ENCODE results near the gene KRT84.

Gene KRT84

DNA sequence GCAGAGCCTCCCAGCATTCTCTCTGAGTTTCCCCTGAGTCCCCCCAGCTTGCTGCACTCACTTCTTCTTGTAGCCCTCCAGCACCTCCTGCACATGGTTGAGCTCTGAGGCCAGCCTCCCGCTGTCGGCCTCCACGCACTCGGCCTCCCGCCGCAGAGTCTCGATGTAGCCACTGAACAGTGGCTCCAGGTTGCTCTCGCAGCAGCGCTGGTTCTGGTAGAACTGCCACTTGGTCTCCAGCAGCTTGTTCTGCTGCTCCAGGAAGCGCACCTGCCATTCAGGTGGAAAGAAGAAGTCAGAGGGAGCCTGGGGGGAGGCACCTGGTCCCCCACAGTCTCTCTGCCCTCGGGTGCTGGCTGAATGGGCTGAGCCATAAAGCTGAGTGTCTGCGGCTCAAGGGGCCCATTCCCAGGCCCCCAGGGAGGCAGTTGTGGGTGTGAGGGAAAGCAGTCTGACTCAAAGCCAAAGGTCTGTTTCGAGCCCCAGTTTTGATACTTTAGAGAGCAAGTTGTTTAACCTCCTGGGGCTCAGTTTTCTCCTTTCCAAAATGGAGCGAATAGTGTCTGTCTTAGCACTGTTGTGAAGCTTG, 20.5 kb downstream of the KRT84 start:
- no peak overlapping the region for H3K27ac ChIP-seq
- no peak overlapping the region for H3K4me2 ChIP-seq (ENCODE audit: low read length)
- no peaks in the 10 kb centered on the region for H3K36me3 ChIP-seq (ENCODE audit: control insufficient read depth, insufficient read depth, low read length)
- TF ChIP-seq, protein P1, sequence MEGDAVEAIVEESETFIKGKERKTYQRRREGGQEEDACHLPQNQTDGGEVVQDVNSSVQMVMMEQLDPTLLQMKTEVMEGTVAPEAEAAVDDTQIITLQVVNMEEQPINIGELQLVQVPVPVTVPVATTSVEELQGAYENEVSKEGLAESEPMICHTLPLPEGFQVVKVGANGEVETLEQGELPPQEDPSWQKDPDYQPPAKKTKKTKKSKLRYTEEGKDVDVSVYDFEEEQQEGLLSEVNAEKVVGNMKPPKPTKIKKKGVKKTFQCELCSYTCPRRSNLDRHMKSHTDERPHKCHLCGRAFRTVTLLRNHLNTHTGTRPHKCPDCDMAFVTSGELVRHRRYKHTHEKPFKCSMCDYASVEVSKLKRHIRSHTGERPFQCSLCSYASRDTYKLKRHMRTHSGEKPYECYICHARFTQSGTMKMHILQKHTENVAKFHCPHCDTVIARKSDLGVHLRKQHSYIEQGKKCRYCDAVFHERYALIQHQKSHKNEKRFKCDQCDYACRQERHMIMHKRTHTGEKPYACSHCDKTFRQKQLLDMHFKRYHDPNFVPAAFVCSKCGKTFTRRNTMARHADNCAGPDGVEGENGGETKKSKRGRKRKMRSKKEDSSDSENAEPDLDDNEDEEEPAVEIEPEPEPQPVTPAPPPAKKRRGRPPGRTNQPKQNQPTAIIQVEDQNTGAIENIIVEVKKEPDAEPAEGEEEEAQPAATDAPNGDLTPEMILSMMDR (IDR thresholded peaks at IDR 0.05) = no peak
- H3K4me1 ChIP-seq = no peaks in the 10 kb centered on the region
- no peaks in the 10 kb centered on the region for H3K9me3 ChIP-seq (ENCODE audit: control insufficient read depth, low read length)
- no peak overlapping the region for H2AFZ ChIP-seq
- H3K27me3 ChIP-seq (ENCODE audit: control insufficient read depth, insufficient read depth, low read length) = no peaks in the 10 kb centered on the region
- H3K4me3 ChIP-seq (ENCODE audit: low read depth, low read length) = no peak overlapping the region
- H3K9ac ChIP-seq = no peak overlapping the region
- H3K79me2 ChIP-seq = no peaks in the 10 kb centered on the region

DNA sequence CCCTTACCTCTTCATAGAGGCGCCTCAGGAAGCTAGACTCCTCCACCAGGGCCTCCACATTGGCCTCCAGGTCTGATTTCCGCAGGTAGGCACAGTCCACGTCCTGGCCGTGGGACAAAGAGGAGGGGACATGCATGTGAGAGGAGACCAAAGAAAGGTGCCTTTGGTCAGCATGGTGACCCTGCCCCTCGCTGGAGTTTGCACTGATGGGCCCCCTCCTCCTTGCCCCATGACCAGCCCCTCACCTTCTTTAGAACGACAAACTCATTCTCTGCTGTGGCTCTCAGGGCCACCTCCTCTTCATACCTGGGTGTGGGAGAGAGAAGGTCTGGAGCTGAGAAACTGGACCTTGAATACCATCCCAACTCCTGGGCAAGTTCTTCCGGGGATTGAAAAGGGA, 21.4 kb downstream of the KRT84 start:
- H2AFZ ChIP-seq = no peak overlapping the region
- H3K36me3 ChIP-seq (ENCODE audit: control insufficient read depth, insufficient read depth, low read length) = no peaks in the 10 kb centered on the region
- no peak overlapping the region for H3K4me3 ChIP-seq (ENCODE audit: low read depth, low read length)
- TF ChIP-seq, protein P1 (IDR thresholded peaks at IDR 0.05) = no peak
- no peaks in the 10 kb centered on the region for H3K27me3 ChIP-seq (ENCODE audit: control insufficient read depth, insufficient read depth, low read length)
- H3K9ac ChIP-seq = no peak overlapping the region
- H3K79me2 ChIP-seq = no peaks in the 10 kb centered on the region
- no peaks in the 10 kb centered on the region for H3K9me3 ChIP-seq (ENCODE audit: control insufficient read depth, low read length)
- H3K4me1 ChIP-seq = no peaks in the 10 kb centered on the region
- no peak overlapping the region for H3K27ac ChIP-seq
- H3K4me2 ChIP-seq (ENCODE audit: low read length) = no peak overlapping the region

DNA sequence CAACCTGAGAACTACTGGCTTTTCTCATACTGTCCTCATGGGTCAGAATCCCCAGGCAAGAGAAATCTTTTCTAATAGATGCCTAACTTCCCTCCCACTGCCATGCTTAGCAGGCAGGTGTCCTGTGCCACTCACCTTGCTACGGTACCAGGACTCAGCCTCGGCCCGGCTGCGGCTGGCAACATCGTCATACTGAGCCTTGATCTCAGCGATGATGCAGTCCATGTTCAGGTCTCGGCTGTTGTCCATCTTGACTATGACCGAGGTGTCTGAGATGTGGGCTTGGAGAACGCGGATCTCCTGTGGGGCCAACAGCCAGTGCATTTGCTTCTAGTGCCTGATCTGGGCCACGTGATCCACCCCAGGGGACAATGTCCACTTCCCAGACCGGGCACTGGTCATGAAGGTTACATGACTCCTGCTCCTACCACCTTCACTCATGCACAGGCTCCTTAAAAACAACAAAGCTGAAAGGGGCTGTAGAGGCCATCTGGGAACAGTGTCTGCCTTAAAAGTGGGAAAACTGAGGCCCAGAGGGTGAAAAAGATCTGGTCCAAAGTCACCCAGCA, 22.3 kb downstream of the KRT84 start:
- TF ChIP-seq, protein P1 (IDR thresholded peaks at IDR 0.05) = no peak
- H3K9me3 ChIP-seq (ENCODE audit: control insufficient read depth, low read length) = no peaks in the 10 kb centered on the region

DNA sequence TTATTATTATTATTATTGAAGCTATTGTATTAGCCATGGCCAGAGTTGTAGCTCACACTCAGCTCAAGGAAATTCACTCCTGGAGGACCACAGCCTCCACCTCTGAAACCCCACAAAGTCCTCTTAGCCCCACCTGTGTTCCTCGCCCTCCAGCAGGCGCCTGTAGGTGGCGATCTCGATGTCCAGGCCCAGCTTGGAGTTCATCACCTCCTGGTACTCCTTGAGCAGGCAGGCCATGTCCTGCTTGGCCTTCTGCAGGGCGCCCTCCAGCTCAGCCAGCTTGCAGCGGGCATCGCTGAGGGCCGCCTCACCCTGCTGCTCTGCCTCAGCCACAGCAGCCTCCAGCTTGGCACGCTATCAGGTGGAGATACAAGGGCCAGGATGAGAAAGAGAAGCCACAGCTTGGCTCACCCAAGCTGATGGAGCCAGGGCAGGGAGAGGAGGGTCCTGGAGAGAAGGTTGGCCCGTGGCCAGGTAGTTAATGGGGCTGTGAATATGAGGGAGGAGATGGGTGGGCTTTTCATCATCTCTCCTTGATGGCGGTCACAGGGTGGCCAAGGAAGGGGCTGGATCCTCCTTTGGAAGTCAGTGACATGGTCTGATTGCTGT, 23.2 kb downstream of the KRT84 start:
- TF ChIP-seq, protein P1 (IDR thresholded peaks at IDR 0.05) = no peak
- Histone ChIP-seq H3K9ac (no peak overlapping the region), H3K27ac (no peak overlapping the region), H3K27me3 (ENCODE audit: control insufficient read depth, insufficient read depth, low read length) (no peaks in the 10 kb centered on the region), H3K4me1 (no peaks in the 10 kb centered on the region), H3K4me2 (ENCODE audit: low read length) (no peak overlapping the region), H2AFZ (no peak overlapping the region), H3K4me3 (ENCODE audit: low read depth, low read length) (no peak overlapping the region), H3K79me2 (no peaks in the 10 kb centered on the region), H3K36me3 (ENCODE audit: control insufficient read depth, insufficient read depth, low read length) (no peaks in the 10 kb centered on the region), H3K9me3 (ENCODE audit: control insufficient read depth, low read length) (no peaks in the 10 kb centered on the region)

More for the DNA sequence above, 22.3 kb downstream of the KRT84 start:
- no peak overlapping the region for H3K27ac ChIP-seq
- H3K4me3 ChIP-seq (ENCODE audit: low read depth, low read length) = no peak overlapping the region
- H3K4me1 ChIP-seq = no peaks in the 10 kb centered on the region
- H3K36me3 ChIP-seq (ENCODE audit: control insufficient read depth, insufficient read depth, low read length) = no peaks in the 10 kb centered on the region
- no peaks in the 10 kb centered on the region for H3K27me3 ChIP-seq (ENCODE audit: control insufficient read depth, insufficient read depth, low read length)
- no peak overlapping the region for H2AFZ ChIP-seq
- no peaks in the 10 kb centered on the region for H3K79me2 ChIP-seq
- no peak overlapping the region for H3K4me2 ChIP-seq (ENCODE audit: low read length)
- no peak overlapping the region for H3K9ac ChIP-seq
